GM12875 (cell line): Measurements from ENCODE around the gene PARP11.

Experiments
- H3K4me3 ChIP-seq: one replicate; pipeline ENCODE4 v1.5.1; 2011; ENCODE audit warnings: low read depth, low read length, control low read depth
- TF ChIP-seq, protein P1 (sequence below): IDR thresholded peaks from 2 replicates; pipeline ENCODE4 v1.5.1; 2011; ENCODE audit warnings: low read depth, mild to moderate bottlenecking, control low read depth, inconsistent platforms, low read length, moderate library complexity, borderline replicate concordance; ENCODE audit not compliant: insufficient read depth

The PARP11 gene

GRCh38 chr12:3897371-3897971, 24.3 kb upstream of the PARP11 start:
- H3K4me3 ChIP-seq = no peak overlapping the region
- TF ChIP-seq, protein P1, sequence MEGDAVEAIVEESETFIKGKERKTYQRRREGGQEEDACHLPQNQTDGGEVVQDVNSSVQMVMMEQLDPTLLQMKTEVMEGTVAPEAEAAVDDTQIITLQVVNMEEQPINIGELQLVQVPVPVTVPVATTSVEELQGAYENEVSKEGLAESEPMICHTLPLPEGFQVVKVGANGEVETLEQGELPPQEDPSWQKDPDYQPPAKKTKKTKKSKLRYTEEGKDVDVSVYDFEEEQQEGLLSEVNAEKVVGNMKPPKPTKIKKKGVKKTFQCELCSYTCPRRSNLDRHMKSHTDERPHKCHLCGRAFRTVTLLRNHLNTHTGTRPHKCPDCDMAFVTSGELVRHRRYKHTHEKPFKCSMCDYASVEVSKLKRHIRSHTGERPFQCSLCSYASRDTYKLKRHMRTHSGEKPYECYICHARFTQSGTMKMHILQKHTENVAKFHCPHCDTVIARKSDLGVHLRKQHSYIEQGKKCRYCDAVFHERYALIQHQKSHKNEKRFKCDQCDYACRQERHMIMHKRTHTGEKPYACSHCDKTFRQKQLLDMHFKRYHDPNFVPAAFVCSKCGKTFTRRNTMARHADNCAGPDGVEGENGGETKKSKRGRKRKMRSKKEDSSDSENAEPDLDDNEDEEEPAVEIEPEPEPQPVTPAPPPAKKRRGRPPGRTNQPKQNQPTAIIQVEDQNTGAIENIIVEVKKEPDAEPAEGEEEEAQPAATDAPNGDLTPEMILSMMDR = no peak

DNA sequence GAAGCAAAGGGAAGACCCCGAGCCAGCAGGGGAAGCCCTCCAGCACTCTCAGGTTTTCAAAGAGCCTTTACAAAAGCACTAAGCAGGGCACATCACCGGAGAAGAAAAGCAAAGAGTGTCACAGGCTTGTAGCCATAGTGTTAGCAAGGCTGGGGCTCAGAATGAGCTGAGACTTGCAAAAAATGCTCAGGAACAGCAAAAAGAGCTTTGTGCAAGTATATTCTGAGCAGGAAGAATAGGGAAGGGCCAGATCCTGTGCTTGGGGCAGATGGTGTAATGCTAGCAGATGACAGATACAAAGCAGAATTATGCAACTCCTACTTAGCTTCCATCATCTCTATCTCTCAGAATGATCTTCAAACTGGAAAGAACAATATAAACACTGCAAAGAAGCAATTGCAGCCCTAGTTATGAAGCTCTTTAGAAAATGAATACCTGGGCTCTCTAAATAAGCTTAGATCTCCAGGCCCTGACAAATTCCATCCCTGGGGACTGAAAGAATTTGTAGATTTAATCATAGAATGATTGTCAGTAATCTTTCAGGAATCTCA, 23.7 kb upstream of the PARP11 start:
- no peak overlapping the region for H3K4me3 ChIP-seq
- TF ChIP-seq, protein P1 = no peak

GRCh38 chr12:3896356-3896755, 23.2 kb upstream of the PARP11 start:
- no peak overlapping the region for H3K4me3 ChIP-seq
- TF ChIP-seq, protein P1 = no peak

DNA sequence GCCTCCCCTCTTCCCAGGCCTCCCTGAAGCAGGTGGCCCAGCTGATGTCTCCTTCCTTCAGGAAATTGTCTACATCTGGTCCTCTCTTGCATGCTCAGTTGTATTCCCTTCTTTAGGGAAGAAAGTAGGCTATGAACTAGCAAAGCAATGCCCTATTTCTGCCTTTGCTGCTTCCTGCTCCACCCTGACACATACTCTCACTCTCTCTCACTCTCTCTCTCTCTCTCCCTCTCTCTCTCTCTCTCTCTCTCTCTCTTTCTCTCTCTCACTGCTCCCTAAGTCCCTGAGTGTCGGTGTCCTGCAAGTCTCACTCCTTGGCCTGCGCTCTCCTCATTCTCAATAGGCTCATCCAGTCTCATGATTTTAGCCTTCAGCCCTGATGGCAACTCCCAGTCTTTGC, 19.4 kb upstream of the PARP11 start:
- TF ChIP-seq, protein P1 = no peak
- no peak overlapping the region for H3K4me3 ChIP-seq

DNA sequence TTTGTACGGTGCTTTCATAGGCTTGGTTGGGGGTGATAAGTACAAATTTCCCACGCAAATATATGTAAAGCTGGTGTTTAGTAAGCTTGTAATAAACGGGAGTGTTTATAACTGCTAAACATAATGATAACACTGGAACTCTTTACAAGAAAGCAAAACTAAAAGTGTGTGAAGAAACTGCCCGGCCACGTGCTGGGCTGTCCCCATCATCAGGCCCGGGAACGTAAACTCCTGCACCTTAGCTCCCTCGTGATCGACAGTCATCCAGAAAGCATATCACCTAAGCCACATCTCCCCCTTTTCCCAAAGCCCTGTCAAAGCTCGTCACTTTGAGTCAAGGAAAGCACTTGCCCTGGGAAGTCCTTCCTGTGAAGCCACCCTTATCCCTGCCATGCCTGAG, 18.0 kb upstream of the PARP11 start:
- TF ChIP-seq, protein P1 = no peak
- no peak overlapping the region for H3K4me3 ChIP-seq

- no peak overlapping the region for H3K4me3 ChIP-seq
- TF ChIP-seq, protein P1 = no peak
These were observed 15.5 kb upstream of the PARP11 start for GRCh38 chr12:3888659-3889058.
